CD4-positive, alpha-beta T cell treated with Interleukin-4 for 1 hour (primary cell): ENCODE results near the gene TMEFF1.

Source experiments
- DNase-seq, 2 donors: peaks; one replicate each; pipeline ENCODE4 v3.0.0-alpha.2; 2020 to 2022

Gene TMEFF1

DNA sequence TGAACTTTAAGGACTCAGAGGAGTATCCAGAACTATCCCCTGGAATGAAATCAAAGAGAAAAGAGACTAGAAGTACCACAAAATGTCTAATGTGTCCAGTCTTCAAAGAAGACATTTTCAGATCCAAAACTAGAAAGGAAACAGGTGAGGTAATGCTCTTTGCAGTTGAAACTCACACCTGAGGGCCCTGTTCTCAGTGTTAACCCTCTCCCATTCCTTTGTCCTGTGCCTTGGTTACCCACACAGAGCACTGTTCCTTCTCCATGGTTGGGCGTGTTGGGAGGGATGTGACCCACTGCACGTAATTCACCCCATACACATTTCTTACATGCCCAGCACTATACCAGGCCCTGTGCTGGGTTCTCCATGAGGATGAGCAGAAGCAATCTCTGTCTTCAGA lies 24.7 kb upstream of the TMEFF1 start:
- no peak for DNase-seq

DNA sequence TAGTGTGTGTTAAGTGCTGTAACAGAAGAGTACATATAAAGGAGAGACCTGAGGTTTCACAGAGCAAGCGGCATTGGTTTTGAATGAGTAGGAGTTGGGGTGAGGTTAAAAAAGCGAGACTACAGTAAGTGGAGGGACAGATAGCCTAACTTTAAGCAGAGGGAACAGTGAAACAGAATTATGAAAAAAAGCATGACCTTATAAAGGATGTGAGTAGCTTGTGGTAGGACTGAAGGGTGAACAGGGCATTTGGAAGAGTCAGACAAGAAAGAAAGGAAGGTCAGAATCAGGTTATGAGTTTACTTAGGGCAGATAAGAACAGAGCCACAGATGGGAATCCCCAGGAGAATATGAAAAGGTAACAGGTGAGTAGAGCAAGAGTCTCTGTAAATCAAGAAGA lies 23.5 kb upstream of the TMEFF1 start:
- no peak for DNase-seq

DNA sequence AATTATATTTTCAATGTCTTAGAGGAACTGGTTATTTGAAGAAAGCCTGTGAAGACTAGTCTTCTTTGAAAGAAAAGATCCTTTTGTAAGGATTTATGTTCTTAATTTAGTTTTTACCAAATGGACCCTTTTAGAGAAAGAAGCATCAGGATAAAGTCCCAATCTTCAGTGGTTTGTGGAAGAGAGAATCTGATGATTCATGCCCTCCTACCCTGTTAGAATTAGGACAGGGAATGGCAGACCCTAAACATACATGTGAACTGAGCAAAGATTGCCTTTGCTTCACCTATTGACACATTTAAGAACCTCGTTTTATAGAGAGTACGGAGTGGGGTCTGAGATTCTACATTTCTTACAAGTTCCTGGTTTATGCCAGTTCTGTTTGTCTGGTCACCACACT lies 20.1 kb upstream of the TMEFF1 start:
- no peak for DNase-seq

DNA sequence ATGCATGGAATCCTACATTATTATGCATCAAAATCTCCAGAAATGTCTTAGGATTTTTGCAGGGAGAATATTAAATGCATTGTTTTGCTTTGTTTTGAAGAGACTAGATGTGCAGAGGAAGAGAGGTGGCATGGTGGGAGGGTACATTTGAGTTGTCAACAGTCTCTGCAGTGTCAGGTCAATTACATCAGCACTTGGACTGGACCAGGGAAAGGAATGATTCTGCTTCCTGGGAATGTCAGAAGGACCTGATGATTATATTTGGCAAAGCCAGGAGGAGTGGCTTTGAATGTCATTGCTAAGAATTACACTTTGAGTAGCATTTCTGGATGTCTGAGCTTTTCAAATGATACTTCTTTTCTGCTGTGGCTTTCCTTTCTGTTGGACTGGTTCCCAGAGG lies 17.5 kb upstream of the TMEFF1 start:
- no peak for DNase-seq

DNA sequence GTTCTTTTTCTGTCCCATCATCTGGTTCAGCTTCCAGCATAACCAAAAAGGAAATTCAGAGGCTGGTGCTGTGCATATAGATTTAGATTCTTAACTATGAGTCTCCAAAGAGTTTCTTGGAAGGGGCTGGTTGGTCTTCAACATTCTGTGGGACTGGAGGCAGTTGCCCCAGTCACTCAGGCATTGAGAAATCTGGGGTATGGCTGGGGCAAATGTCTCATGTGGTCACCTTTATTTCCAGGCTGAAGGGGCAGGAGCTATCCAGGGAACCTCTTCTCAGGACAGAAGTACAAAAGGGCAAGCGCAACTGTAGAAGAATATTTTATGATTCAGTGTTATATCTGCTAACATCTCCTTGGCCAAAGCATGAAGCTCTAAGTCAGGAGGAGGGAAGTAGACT lies 15.4 kb upstream of the TMEFF1 start:
- no peak for DNase-seq

GRCh38 chr9:100459963-100460362 lies 13.0 kb upstream of the TMEFF1 start:
- DNase-seq, result no peak

- no peak for DNase-seq
Measured at GRCh38 chr9:100465274-100465673, 7.7 kb upstream of the TMEFF1 start.

DNA sequence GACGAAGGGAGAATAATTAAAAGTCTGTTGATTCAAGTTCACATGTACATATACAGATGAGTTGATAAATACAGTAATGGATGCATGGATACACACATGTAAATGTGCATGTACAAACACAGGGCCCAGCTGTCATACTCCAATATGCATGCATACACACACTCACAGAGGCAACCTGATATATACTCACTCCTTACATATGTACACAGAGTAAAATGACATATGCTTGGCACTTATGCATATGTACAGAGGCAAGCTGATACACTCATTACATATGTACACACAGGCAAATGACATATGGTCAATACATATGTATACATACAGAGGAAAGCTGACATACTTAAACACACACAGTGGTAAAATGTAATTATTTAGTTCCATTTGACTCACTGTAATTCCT lies 7.2 kb upstream of the TMEFF1 start:
- DNase-seq, result no peak

GRCh38 chr9:100466171-100466828 lies 6.6 kb upstream of the TMEFF1 start:
- DNase-seq, result no peak

DNA sequence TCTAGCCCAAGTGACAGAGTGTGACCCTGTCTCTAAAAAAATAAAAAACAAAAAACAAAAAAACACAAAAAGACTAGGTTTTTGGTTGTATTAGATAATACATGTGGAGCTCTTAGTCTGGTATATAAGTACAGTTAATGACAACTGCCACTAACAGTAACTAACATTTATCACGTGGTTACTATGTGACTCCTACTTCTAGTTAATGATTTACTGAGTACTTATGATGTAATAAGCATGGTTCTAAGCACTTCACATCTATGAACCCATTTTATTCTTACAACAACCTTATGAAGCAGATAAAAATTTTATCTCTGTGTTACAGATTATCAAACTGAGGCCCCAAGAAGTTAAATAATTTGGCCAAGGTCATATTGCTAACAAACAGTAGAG lies 6.1 kb upstream of the TMEFF1 start:
- no peak for DNase-seq

- no peak for DNase-seq
Measured at GRCh38 chr9:100468041-100468440, 4.9 kb upstream of the TMEFF1 start.

DNA sequence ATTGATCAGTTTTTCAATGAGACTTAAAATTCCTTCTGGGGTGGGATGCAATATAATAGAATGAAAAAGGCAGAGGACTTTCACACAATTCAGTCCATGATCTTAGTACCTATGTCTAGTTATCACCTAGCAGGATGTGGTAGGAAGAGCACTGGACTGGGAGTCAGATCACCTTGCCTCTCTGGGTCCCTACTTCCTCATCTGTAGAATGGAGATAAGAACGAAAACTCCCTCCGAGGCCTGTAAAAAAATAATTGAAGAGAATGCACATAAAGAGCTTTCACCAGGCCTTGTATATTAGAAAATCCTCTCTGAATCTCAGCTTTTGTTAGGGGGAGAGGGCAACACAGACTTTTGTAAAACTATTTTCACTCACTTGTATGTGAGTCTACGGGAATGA lies 681 bp upstream of the TMEFF1 start:
- DNase-seq, result no peak

DNA sequence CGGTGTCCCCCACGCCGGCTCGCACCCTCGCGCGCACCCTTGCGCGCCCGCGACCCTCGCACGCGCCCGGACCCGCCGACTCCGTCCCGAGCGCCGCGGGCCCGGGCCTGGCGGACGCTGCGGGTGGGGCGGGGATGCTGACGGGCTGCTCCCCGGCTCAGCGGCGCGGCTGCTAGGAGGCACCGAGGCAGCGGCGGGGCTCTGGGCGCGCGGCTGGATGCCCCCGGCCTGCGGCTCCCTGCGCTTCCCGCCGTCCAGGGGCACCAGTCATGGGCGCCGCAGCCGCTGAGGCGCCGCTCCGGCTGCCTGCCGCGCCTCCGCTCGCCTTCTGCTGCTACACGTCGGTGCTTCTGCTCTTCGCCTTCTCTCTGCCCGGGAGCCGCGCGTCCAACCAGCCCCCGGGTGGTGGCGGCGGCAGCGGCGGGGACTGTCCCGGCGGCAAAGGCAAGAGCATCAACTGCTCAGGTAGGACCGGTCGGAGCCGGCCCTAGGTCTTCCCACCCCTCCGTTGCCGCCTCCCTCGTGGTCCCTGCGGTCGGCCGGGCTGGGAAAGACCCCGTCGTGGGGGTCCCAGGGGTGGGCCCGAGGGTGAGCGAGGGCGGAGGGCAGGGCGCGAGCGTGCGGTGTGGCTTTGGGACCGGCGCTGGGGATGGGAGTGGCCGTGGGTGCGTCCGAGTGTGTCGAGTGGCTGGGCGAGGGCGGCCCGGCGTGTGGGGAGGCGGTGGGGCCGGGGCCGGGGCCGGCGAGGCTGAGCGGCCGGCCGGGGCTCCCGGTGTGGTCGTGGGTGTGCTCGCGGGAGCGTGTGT lies 530 bp downstream of the TMEFF1 start:
- peak in 1 of 2 donors; percentile 1 for DNase-seq

DNA sequence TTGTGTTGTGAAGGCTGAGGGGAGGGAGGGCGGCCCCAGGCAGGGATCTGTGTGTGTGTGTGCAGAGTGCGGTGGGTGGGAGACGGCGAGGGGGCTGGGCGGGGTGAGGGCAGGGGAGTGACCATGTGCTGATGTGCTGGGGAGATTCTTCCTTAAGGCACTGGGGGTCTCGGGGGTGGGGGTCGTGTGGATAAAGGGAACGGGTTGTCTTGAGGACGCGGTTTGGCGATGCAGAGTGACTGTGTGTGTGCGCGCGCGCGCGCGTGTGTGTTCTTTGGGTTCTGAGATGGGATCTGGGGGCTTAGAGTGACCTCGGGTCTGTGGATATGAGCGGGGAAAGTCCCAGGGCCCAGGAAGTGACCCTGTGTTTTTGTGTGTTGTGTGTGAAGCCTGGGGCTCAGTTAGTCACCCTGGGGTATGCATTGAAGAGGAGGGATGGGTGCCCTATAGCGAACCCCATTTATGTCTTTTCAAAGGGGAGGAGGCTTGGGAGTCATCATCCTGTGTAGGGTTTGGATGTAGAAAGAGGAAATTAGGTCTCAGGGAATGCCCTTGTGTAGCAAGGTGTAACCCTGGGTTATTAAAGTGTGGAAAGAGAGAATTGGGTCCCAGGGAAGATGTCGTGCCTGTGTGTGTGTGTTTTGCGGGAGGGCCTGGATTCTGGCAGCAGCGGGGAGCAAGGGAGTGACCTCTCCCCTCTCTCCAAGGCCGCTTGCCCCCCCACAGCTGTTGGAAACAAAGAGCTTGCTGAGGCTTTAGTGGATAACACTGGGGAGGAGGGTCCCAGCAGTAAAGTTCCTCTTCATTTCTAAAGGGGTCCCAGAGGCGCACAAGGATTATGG lies 1.4 kb downstream of the TMEFF1 start:
- DNase-seq, result no peak

DNA sequence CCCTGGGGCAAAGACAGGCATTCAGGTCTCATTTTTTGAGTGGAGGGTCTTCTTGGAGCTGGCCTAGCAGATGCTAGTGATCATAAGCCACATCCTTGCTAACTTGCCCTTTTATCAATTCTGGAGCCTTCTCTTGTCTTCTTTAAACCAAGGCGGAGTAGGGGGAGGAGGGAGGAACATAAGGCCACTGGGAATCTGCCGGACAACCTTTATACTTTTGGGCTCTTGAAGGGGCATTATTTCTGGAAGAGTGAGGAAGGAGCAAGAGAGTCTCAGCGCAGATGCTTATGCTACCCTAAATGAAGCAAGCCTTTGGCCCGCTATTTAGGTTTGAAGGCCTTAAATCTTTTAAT lies 2.0 kb downstream of the TMEFF1 start:
- DNase-seq, result no peak

DNA sequence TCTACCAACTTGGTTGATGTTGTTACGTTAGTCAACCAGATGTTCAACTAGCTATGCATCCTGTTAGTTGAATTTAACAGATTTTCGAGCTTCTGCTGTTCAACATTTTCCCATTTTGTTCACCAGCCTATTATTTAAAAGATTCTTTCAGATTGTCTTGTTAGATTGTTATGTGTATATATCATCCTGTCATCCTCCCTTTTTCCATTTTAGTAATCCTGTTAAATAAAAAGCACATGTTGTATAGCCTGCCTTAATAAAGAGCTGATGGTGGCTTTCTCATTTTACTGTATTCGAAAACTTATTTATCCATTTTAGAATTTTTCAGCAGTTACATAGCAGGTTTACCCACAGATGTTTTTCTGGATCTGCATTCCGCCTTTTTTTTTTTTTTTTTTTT lies 4.3 kb downstream of the TMEFF1 start:
- no peak for DNase-seq

GRCh38 chr9:100478192-100478591 lies 5.2 kb downstream of the TMEFF1 start:
- DNase-seq, result no peak

GRCh38 chr9:100479820-100480219 lies 6.9 kb downstream of the TMEFF1 start:
- DNase-seq, result no peak

GRCh38 chr9:100485196-100485595 lies 12.2 kb downstream of the TMEFF1 start:
- DNase-seq, result no peak

GRCh38 chr9:100486479-100487176 lies 13.7 kb downstream of the TMEFF1 start:
- no peak for DNase-seq

DNA sequence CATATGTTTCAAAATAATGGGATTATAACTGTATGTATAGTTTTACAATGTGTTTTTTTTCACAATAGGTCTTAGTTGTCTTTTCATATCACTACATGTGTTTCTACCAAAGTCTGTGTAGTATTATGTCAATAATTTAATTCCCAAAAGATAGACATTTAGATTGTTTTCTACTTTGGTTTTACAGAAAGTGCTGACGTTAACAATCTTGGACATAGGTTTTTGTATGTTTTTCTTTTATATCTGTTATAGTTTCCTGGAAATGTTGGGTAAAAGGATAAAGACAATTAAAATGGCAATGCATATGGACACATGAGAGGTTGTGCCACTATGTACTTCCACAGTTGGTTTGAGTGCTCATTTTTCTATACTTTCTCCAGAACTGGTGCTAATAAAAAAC lies 15.2 kb downstream of the TMEFF1 start:
- no peak for DNase-seq

DNA sequence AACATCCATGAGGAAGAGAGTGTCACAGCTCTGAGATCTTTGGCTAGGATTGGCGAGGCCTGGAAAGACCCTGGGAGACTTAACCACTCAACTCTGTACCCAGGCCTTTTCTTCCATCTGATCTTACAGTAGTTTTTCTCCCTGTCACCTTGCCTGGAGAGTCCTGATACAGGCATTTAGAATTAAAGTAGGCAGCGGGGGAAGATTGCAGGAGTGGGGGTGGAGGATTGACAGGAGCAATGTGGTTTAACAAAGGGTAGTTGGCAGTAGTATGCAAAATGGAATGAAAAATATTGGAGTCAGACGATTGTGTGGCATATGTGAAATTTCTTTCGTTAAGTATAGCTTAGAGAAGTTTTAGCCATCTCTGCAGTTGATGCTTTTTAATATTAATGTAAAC lies 16.9 kb downstream of the TMEFF1 start:
- DNase-seq, result no peak

GRCh38 chr9:100492952-100493351 lies 20.0 kb downstream of the TMEFF1 start:
- no peak for DNase-seq
